Skeletal muscle cell (primary cell): ENCODE measurements around the gene TCF3.
"Not testable (repeated sequence)": the region's sequence is repeated elsewhere in the genome, so short reads cannot be mapped to it uniquely, and the experiment has no call there.

Experiments used
- DNase-seq: peaks from one replicate; pipeline ENCODE4 v3.0.0-alpha.2; 2010; ENCODE audit warnings: low read depth
- H3K4me3 ChIP-seq: 2 replicates; pipeline ENCODE4 v1.5.1; 2011; ENCODE audit warnings: low read depth, mild to moderate bottlenecking, control low read depth, low read length, moderate library complexity

TCF3 gene

GRCh38 chr19:1673645-1674292, 21.4 kb upstream of the TCF3 start:
- no peak for DNase-seq
- H3K4me3 ChIP-seq: no peak overlapping the region

- DNase-seq: no peak
- H3K4me3 ChIP-seq: no peak overlapping the region
Measured at GRCh38 chr19:1672769-1673644, 20.6 kb upstream of the TCF3 start.

GRCh38 chr19:1672038-1672768, 19.8 kb upstream of the TCF3 start:
- H3K4me3 ChIP-seq: peak overlapping the region; percentile 44
- DNase-seq: no peak

GRCh38 chr19:1671716-1672037, 19.3 kb upstream of the TCF3 start:
- peak overlapping the region; percentile 44 for H3K4me3 ChIP-seq
- DNase-seq: no peak

- not testable (repeated sequence) for H3K4me3 ChIP-seq, DNase-seq
Measured at GRCh38 chr19:1670747-1671146, 18.3 kb upstream of the TCF3 start.

- no peak overlapping the region for H3K4me3 ChIP-seq
- no peak for DNase-seq
Measured at GRCh38 chr19:1668486-1669270, 16.3 kb upstream of the TCF3 start.

GRCh38 chr19:1668048-1668485, 15.7 kb upstream of the TCF3 start:
- no peak overlapping the region for H3K4me3 ChIP-seq
- DNase-seq: no peak

- H3K4me3 ChIP-seq: no peak overlapping the region
- DNase-seq: no peak
Measured at GRCh38 chr19:1665565-1666047, 13.2 kb upstream of the TCF3 start.

- no peak for DNase-seq
- H3K4me3 ChIP-seq: no peak overlapping the region
Measured at GRCh38 chr19:1663852-1664251, 11.4 kb upstream of the TCF3 start.

GRCh38 chr19:1663227-1663626, 10.8 kb upstream of the TCF3 start:
- not testable (repeated sequence) for DNase-seq, H3K4me3 ChIP-seq

GRCh38 chr19:1661995-1662394, 9.6 kb upstream of the TCF3 start:
- no peak overlapping the region for H3K4me3 ChIP-seq
- no peak for DNase-seq

GRCh38 chr19:1659084-1659427, 6.6 kb upstream of the TCF3 start:
- no peak for DNase-seq
- H3K4me3 ChIP-seq: no peak overlapping the region

GRCh38 chr19:1658150-1659083, 6.0 kb upstream of the TCF3 start:
- no peak overlapping the region for H3K4me3 ChIP-seq
- no peak for DNase-seq

GRCh38 chr19:1657746-1658145, 5.3 kb upstream of the TCF3 start:
- no peak for DNase-seq
- no peak overlapping the region for H3K4me3 ChIP-seq

- H3K4me3 ChIP-seq: no peak overlapping the region
Measured at GRCh38 chr19:1656988-1657536, 4.6 kb upstream of the TCF3 start.

GRCh38 chr19:1655987-1656608, 3.7 kb upstream of the TCF3 start:
- no peak for DNase-seq

More at GRCh38 chr19:1656988-1657536, 4.6 kb upstream of the TCF3 start:
- DNase-seq: no peak

GRCh38 chr19:1655131-1655981, 2.9 kb upstream of the TCF3 start:
- DNase-seq: no peak
- H3K4me3 ChIP-seq: no peak overlapping the region

More at GRCh38 chr19:1655987-1656608, 3.7 kb upstream of the TCF3 start:
- H3K4me3 ChIP-seq: no peak overlapping the region
